Smooth muscle cell of the brain vasculature (primary cell): ENCODE data around the gene TCF4.

Experiments
- DNase-seq: peaks from one replicate; pipeline ENCODE4 v3.0.0-alpha.2; 2012; ENCODE audit warnings: low read depth, low spot score

Gene TCF4

GRCh38 chr18:55415258-55415871 is 172.6 kb downstream of the TCF4 start:
- DNase-seq: peak; percentile 79

- no peak for DNase-seq
These were observed 173.5 kb downstream of the TCF4 start for GRCh38 chr18:55414475-55414874.

GRCh38 chr18:55413474-55413873 is 174.5 kb downstream of the TCF4 start:
- no peak for DNase-seq

- DNase-seq: no peak
These were observed 180.0 kb downstream of the TCF4 start for GRCh38 chr18:55407774-55408535.

GRCh38 chr18:55407191-55407590 is 180.8 kb downstream of the TCF4 start:
- DNase-seq: no peak

- DNase-seq: no peak
These were observed 181.5 kb downstream of the TCF4 start for GRCh38 chr18:55406451-55406991.

- DNase-seq: peak; percentile 93
These were observed 182.0 kb downstream of the TCF4 start for GRCh38 chr18:55405893-55406406.

GRCh38 chr18:55405475-55405874 is 182.5 kb downstream of the TCF4 start:
- no peak for DNase-seq

GRCh38 chr18:55404832-55405465 is 183.0 kb downstream of the TCF4 start:
- DNase-seq: no peak

- DNase-seq: no peak
These were observed 183.7 kb downstream of the TCF4 start for GRCh38 chr18:55404136-55404830.

- no peak for DNase-seq
These were observed 184.5 kb downstream of the TCF4 start for GRCh38 chr18:55403421-55403949.

- DNase-seq: no peak
These were observed 185.1 kb downstream of the TCF4 start for GRCh38 chr18:55402731-55403405.

- DNase-seq: no peak
These were observed 186.3 kb downstream of the TCF4 start for GRCh38 chr18:55401638-55402191.

- DNase-seq: no peak
These were observed 187.1 kb downstream of the TCF4 start for GRCh38 chr18:55400590-55401541.

GRCh38 chr18:55400081-55400480 is 187.9 kb downstream of the TCF4 start:
- DNase-seq: no peak

- DNase-seq: no peak
These were observed 189.1 kb downstream of the TCF4 start for GRCh38 chr18:55398858-55399257.

GRCh38 chr18:55396979-55397378 is 191.0 kb downstream of the TCF4 start:
- no peak for DNase-seq

GRCh38 chr18:55396267-55396905 is 191.6 kb downstream of the TCF4 start:
- DNase-seq: no peak

GRCh38 chr18:55395799-55396198 is 192.2 kb downstream of the TCF4 start:
- DNase-seq: no peak
